Skeletal muscle cell (primary cell): Measurements from ENCODE around the gene TNFRSF11A.

Source experiments
- DNase-seq: peaks from one replicate; pipeline ENCODE4 v3.0.0-alpha.2; 2010; ENCODE audit warnings: low read depth
- H3K4me3 ChIP-seq: 2 replicates; pipeline ENCODE4 v1.5.1; 2011; ENCODE audit warnings: low read depth, mild to moderate bottlenecking, control low read depth, low read length, moderate library complexity

The TNFRSF11A gene

DNA sequence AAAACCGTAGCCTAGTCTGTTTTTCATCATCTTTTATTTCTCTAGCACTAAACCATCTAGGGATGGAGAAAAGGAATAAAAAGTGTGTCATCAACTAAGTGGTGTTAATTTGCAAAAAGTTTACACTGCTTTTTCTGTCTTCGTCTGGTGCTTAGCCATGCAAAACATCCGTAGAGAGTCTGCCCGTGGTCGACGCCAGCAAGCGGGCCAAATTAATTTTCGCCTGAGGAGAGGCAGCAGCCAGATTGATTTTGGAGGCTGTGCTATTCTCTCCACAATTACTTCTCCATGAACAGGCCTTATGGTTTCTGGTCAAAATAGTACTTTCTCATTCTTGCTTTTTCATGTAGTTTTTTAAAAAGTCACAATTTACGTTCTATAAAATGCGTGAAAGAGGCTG lies 46.3 kb downstream of the TNFRSF11A start:
- no peak for DNase-seq
- H3K4me3 ChIP-seq = no peak overlapping the region

DNA sequence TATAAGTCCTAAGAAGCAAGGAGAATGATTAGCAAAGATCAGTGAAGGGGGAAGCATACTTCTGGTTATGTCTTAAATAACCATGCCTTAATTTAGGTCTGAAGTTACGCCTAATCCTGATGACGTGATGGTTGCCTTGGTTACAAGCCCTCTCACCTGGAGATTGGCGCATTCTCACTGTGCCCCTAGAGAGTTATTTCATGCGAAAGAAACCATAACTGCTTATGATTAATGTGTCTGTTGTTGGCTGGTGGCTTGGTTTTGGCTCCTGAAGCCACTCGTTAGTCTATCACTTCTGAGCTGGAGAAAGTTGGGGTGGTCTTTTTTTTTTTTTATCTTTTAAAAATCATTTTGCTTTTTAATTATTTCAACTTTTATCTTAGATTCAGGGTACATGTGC lies 47.0 kb downstream of the TNFRSF11A start:
- no peak for DNase-seq
- no peak overlapping the region for H3K4me3 ChIP-seq

DNA sequence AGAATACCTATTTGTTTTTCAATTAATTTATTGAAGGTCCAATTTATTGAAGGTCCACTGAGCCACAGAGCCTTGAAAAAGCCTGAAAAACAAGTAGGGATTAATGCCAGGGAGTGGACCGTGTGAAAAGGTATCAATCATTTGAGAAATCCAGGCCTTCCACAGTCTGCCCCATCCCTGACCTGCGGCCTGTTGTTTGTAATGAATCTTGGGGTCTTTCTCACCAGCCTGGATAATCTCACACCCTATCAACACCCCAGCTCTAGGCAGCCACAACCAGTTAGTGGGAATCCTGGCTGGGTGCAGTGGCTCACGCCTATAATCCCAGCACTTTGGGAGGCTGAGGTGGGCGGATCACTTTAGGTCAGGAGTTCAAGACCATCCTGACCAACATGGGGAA lies 47.8 kb downstream of the TNFRSF11A start:
- no peak for DNase-seq
- H3K4me3 ChIP-seq = no peak overlapping the region

DNA sequence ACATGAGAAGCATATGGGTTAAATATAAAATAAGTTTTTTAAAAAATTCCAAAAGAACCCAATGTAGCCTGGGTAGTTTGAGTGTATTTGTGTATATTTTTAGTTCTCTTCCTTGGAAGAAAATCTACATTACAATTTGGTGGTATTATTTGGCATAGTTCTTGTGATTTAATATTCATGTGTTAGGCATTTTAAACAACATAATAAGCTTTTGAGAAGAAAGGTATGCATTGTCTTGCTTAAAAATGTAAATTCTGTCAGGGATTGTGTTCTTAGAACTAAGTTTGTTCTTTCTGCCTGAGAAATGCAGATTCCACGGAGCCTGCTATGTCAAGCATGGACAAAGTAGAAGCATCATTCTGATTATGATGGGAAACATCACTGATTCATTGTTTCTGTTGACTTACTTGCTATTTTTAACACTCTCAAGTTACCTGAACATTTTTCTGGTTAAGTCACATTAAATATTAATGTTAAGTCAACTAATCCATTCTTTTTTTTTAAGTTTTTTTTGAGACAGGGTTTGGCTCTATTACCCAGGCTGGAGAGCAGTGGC lies 49.4 kb downstream of the TNFRSF11A start:
- DNase-seq = no peak
- H3K4me3 ChIP-seq = no peak overlapping the region

DNA sequence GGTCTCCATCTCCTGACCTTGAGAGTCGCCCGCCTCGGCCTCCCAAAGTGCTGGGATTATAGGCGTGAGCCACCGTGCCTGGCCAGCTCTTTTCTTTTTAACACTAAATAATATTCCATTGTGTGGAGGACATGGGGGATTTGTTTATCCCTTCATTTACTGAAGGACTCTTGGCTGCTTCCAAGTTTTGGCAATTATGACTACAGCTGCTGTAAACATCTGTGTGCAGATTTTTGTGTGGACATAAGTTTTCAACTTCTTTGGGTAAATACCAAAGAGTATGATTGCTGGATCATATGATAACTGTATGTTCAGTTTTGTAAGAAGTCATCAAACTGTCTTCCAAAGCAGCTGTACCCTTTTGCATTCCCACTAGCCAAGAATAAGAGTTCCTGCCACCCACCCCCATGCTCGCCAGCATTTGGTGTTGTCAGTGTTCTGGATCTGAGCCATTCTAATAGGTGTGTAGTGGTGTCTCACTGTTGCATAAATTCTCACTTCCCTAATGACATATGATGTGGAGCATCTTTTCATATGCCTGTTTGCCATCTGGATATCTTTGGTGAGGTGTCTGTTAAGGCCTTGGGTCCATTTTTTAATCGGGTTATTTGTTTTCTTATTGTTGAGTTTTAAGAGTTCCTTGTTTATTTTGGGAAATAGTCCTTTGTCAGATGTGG lies 52.2 kb downstream of the TNFRSF11A start:
- H3K4me3 ChIP-seq = no peak overlapping the region
- DNase-seq = no peak

DNA sequence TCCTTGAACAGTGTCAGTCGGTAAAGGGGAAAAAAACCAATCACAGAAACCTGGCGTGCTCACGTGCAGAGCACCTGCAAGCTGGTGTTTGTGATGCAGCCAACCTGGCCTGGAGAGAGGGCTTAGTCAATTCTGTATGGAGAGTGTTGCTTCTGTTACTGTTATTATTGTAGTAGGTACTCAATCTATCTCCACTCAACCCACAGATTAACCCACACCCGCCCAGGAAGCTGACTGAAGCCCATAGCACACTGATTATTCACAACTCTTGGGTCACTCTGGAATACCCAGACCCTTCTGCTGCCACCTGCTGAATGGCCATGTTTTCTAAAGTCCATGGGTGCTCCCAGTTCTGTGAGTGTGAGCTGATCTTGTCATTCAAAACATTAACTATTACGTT lies 53.9 kb downstream of the TNFRSF11A start:
- H3K4me3 ChIP-seq = no peak overlapping the region
- DNase-seq = no peak

DNA sequence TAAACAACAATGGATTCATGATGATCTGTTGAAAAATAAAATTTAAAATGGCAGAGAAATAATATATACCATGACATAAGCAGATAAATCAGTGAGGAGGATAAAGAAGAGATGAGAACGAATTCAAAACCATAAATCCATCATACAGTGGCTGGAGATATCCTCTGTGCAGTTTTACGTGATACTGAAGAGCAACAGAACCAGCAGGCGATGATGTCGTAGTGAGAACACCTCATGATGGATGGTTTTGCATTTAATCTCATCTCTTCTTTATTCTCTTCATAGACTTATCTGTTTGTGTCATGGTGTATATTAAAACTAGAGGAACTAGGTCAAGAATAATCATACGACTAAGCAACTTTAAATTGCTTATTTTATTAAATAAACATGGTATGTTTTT lies 56.3 kb downstream of the TNFRSF11A start:
- H3K4me3 ChIP-seq = no peak overlapping the region
- no peak for DNase-seq

DNA sequence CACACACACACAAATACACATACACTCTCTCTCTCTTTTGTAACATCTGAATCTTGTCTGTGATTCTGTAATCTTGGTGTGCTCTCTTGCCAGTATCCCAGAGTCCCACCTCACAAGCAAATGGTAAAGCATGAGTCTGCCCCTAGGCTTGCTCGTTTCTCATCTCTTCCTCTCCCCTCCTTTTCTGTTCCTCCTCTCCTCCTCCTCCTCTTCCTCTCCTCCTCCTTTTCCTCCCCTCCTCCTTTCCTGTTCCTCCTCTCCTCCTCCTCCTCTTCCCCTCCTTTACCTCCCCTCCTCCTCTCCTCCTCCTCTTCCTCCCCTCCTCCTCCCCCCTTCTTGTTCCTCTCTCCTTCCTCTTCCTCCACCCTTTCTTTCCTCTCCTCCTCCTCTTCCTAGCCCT lies 59.0 kb downstream of the TNFRSF11A start:
- H3K4me3 ChIP-seq = no peak overlapping the region
- DNase-seq = no peak

DNA sequence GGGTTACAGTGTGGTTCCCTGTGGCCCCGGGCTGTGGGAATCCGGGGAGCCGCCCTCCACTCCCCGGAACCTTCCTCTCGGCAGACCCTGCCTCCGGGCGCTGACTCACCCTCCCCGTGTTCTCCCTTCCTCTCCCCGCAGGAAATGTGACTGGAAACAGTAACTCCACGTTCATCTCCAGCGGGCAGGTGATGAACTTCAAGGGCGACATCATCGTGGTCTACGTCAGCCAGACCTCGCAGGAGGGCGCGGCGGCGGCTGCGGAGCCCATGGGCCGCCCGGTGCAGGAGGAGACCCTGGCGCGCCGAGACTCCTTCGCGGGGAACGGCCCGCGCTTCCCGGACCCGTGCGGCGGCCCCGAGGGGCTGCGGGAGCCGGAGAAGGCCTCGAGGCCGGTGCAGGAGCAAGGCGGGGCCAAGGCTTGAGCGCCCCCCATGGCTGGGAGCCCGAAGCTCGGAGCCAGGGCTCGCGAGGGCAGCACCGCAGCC lies 59.5 kb downstream of the TNFRSF11A start:
- no peak for DNase-seq
- H3K4me3 ChIP-seq = peak overlapping the region; percentile 14

DNA sequence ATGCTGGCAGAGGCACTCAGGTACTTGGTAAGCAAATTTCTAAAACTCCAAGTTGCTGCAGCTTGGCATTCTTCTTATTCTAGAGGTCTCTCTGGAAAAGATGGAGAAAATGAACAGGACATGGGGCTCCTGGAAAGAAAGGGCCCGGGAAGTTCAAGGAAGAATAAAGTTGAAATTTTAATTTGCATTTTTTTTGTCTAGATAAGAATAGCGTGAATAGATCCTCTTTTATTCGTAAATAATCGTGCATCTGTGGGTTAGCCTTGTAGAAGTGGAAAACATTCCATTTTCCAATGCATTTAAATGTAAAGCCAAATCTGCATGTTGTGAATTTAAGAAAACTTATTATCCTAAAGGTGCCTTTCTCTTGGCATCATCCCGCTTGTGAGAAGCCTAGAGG lies 61.0 kb downstream of the TNFRSF11A start:
- DNase-seq = no peak
- H3K4me3 ChIP-seq = no peak overlapping the region

DNA sequence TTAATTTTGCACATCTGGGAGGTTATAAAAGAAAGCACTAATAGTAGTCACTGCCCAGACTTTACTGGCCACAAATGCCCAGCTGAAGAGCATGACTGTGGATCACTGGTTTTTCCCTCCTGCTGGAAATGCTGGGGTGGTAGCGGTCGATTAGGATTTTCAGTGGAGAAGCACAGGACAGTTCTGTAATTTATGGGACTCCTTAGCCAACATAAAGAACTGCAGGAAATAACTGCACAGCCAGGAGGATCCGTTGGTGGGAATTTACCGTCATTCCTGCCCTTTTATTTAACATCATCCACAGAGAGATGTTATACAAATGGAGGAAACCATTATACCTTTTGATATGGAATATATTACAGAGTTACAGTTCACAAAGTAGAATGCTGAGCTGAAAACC lies 61.5 kb downstream of the TNFRSF11A start:
- no peak for DNase-seq
- no peak overlapping the region for H3K4me3 ChIP-seq

DNA sequence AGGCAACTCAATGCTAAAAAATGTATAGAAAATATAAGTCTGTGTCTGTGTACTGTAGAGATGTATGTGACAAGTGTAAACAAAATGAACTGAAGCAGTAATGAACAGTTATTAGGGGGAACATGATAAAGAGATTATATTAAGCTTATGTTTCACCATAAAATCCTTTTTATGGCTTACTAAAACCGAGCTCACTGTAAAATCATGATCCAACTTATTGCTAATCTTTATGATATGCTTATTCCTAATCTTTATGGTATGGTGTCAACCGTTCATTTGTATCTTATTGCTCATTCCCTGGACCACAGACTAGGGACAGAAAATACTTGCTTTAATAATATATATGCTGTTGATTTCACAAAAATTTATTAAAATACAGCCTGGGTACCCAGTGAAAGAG lies 62.1 kb downstream of the TNFRSF11A start:
- no peak for DNase-seq
- H3K4me3 ChIP-seq = no peak overlapping the region

DNA sequence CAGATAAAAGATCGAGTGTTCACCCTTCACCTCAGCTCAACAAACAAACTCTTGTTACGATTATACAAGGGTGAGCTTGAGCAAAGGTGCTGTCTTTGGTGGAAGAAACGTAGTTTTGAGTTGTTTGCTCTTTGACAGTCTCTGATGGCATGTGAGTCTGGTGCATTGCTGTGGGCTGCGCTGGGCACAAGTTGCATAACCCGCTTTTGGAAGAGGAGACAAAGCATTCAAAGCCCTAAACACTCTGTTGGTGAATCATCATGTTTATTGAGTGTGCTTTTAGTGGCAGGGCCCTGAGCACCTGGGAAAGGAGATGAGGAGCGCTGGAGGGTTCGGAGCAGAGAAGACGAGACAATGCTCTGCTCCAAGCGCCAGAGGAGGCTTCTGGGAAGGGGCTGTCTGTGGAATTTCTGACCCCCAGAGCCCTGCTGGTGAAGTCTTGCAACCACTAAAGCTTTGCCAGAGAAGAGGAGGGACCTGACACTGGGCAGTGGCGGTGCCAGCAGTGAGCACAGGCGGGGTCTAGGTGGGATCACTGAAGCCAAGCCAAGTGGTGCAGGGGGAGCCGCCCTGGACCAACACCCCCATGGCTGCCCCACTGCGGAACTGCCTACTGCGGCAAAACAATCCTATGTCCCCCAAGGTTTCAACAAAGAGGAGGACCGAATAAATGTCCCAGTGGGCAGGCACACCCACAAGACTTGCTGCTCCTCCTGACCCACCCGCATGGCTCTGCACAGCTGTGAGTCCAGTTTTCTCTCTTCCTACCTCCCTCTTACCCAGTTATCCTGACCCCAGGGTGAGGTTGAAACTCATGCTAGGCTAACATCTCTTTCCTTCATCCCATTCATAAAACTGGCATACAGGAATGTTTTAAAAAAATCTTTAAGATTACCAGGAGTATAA lies 64.0 kb downstream of the TNFRSF11A start:
- no peak for DNase-seq

DNA sequence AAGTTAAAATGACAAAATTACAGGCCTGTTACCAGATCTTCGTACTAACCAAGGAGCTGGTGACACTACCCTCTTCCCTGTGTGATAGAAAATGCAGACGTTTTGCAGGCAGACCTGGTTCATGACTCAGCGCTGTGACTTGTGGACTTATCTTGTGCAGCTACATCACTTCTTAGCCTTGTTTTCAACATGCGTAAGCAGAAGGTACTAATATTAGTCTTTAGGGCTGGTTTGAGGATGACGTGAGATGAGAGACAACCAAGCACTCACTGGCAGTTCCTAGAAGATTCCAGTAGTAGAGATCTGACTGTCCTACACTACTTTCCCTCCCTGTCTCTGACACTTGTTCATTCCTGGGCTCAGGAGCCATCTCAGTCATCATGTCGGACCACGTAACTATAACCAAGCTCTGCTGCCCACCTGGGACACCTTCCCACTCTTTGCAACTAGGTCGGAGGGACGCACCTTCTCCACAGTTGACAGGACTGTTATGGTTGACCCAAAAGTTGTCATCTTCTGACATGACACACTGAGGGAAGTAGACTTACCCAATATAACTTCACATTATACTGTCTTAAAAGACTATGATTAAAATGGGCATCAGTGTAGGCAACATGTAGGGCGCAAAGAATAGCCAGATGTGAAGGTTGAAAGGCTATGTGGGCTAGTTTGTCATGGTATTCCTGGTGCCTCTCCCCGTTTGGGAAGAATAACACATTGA lies 64.8 kb downstream of the TNFRSF11A start:
- no peak for DNase-seq

More for the DNA sequence above, 64.0 kb downstream of the TNFRSF11A start:
- H3K4me3 ChIP-seq = no peak overlapping the region

DNA sequence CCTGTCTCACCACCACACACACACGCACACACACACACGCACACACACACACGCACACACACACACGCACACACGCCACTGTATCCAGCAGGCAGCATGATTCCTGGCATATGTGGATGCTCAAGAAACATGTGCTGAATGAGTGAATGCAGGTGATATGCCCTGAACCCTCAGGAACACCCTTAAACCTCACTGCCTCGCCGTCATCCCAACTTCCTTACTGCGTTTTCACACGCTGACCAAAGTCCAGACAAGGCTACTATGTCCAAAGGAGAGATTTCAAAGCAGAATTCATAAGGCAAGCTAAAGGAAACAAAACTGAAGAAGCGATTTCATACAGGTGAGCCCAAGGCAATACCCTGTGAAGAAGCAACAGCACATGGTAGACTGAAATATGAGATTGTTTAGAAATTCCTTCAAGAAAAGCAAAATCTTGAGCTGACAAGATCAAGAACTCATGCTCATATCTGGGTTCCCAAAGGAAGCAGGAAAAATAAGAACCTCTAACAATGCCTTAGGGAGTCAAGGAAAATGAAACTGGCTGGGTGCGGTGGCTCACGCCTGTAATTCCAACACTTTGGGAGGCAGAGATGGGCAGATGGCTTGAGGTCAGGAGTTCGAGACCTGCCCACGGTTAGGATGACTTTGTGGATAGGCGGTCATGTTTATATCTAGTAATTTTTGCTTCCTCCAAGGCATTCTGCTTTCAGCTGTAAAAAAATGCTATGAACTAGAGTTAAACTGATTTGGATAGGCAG lies 69.1 kb downstream of the TNFRSF11A start:
- no peak for DNase-seq

More for the DNA sequence above, 64.8 kb downstream of the TNFRSF11A start:
- H3K4me3 ChIP-seq = no peak overlapping the region

DNA sequence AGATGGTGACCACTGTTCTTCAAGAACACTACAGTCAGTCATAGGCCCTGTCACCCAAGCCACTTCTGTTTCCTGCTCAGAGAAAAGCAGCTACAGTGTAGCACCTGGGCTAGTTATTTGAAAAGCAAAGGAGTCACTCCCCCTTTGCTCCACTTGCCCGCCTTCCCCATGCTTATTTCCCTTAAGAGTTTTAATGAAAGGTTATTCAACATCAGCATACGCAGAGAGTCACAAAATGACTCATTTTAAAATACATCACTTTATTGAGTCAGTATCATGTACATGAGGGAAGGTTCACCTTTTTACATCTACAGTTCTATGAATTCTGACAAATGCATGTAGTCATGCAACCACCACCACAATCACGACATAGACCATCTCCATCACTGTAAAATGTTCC lies 71.3 kb downstream of the TNFRSF11A start:
- H3K4me3 ChIP-seq = no peak overlapping the region
- no peak for DNase-seq

More for the DNA sequence above, 69.1 kb downstream of the TNFRSF11A start:
- no peak overlapping the region for H3K4me3 ChIP-seq

DNA sequence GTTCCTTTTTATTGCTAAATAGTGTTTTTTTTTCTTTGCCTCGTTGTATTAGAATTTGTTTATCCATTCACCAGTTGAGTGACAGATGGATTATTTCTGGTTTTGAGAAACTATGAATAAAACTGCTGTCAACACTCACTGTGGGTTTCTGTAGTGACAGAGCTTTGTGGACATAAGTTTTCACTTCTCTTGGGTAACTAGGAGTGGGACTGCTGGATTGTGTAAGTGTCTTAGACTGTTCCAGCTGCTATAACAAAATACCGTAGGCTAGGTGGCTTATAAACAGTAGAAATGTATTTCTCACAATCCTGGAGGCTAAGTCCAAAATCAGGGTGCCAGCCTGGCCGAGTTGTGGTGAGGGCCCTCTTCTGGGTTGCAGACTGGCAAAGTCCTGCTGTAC lies 71.9 kb downstream of the TNFRSF11A start:
- no peak for DNase-seq
- no peak overlapping the region for H3K4me3 ChIP-seq

DNA sequence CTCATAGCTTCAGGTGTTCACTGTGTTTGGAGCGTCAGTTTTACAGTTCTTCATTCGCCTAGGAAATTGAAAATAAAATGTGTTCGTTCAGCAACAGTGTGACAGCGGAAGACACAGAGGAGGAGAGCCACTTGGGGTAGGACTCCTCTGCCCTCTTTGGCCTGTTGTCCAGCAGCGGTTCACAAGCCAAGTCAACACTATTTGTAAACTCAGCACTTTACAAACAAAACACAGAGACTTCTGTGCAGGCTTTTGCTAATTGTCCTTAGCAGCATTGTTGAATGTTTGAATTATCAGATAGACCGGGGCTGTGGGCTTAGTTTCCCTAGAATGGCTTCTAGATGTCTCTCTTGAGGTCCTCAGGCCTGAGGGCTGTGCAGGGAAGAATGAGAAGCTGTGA lies 73.2 kb downstream of the TNFRSF11A start:
- DNase-seq = no peak
- no peak overlapping the region for H3K4me3 ChIP-seq

DNA sequence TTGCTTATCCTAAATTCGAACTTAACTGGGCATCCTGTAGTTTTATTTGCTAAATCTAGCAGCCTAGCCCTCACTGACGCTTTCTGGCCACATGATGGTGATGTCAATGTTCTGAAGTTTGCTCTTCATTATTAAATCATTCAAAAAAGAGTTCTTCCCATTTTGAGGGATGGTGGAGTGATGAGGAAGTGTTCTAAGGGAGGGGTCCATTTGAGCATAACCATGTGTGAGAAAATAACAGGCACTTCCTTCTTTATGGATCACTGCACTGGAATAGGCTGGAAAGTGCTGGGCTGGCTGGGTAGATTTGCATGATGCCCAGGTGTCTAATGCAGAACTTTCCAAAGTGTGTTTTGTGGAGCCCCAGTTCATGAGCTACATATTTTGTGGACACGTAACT lies 74.2 kb downstream of the TNFRSF11A start:
- no peak overlapping the region for H3K4me3 ChIP-seq
- no peak for DNase-seq
